ENCODE results near the gene CRYBG1.
"Not testable (repeated sequence)": the region's sequence is repeated elsewhere in the genome, so short reads cannot be mapped to it uniquely, and the experiment has no call there.

CRYBG1 gene

GRCh38 chr6:106548926-106549455 lies 188.5 kb downstream of the CRYBG1 start:
- not testable (repeated sequence) for DNase-seq (ENCODE audit: low read depth in 2 of 2)

- no peak for DNase-seq (ENCODE audit: low read depth in 2 of 2)
Measured at GRCh38 chr6:106549521-106549920, 189.0 kb downstream of the CRYBG1 start.

GRCh38 chr6:106551155-106551554 lies 190.6 kb downstream of the CRYBG1 start:
- DNase-seq (ENCODE audit: low read depth in 2 of 2) = no peak

GRCh38 chr6:106553440-106553839 lies 192.9 kb downstream of the CRYBG1 start:
- no peak for DNase-seq (ENCODE audit: low read depth in 2 of 2)

- DNase-seq (ENCODE audit: low read depth in 2 of 2) = no peak
Measured at GRCh38 chr6:106555767-106556166, 195.2 kb downstream of the CRYBG1 start.

GRCh38 chr6:106556368-106556960 lies 195.9 kb downstream of the CRYBG1 start:
- no peak for DNase-seq (ENCODE audit: low read depth in 2 of 2)

GRCh38 chr6:106557837-106558236 lies 197.3 kb downstream of the CRYBG1 start:
- no peak for DNase-seq (ENCODE audit: low read depth in 2 of 2)

- DNase-seq (ENCODE audit: low read depth in 2 of 2) = no peak
Measured at GRCh38 chr6:106558364-106558763, 197.8 kb downstream of the CRYBG1 start.

- DNase-seq (ENCODE audit: low read depth in 2 of 2) = not testable (repeated sequence)
Measured at GRCh38 chr6:106559659-106560058, 199.1 kb downstream of the CRYBG1 start.

GRCh38 chr6:106560996-106561685 lies 200.6 kb downstream of the CRYBG1 start:
- DNase-seq (ENCODE audit: low read depth in 2 of 2) = no peak

GRCh38 chr6:106561686-106562405 lies 201.3 kb downstream of the CRYBG1 start:
- no peak for DNase-seq (ENCODE audit: low read depth in 2 of 2)

GRCh38 chr6:106563614-106564013 lies 203.1 kb downstream of the CRYBG1 start:
- no peak for DNase-seq (ENCODE audit: low read depth in 2 of 2)

GRCh38 chr6:106564476-106564875 lies 204.0 kb downstream of the CRYBG1 start:
- no peak for DNase-seq (ENCODE audit: low read depth in 2 of 2)

- no peak for DNase-seq (ENCODE audit: low read depth in 2 of 2)
Measured at GRCh38 chr6:106568530-106568929, 208.0 kb downstream of the CRYBG1 start.

- DNase-seq (ENCODE audit: low read depth in 2 of 2) = no peak
Measured at GRCh38 chr6:106569428-106569827, 208.9 kb downstream of the CRYBG1 start.

GRCh38 chr6:106572436-106572835 lies 211.9 kb downstream of the CRYBG1 start:
- DNase-seq (ENCODE audit: low read depth in 2 of 2) = no peak

- DNase-seq (ENCODE audit: low read depth in 2 of 2) = no peak
Measured at GRCh38 chr6:106572875-106573585, 212.5 kb downstream of the CRYBG1 start.

- no peak for DNase-seq (ENCODE audit: low read depth in 2 of 2)
Measured at GRCh38 chr6:106574741-106575458, 214.4 kb downstream of the CRYBG1 start.

- no peak for DNase-seq (ENCODE audit: low read depth in 2 of 2)
Measured at GRCh38 chr6:106579281-106579680, 218.8 kb downstream of the CRYBG1 start.

- DNase-seq (ENCODE audit: low read depth in 2 of 2) = no peak
Measured at GRCh38 chr6:106581468-106581867, 221.0 kb downstream of the CRYBG1 start.

GRCh38 chr6:106586815-106587415 lies 226.4 kb downstream of the CRYBG1 start:
- no peak for DNase-seq (ENCODE audit: low read depth in 2 of 2)
